Midbrain (tissue), 1 donor: Measurements from ENCODE around the gene KLC3.
A peak's percentile ranks its signal among the peaks of the same experiment; 100 is the strongest.
"Not testable (repeated sequence)": the region's sequence is repeated elsewhere in the genome, so short reads cannot be mapped to it uniquely, and the experiment has no call there.

Experiments
- DNase-seq: peaks from one replicate; lab custom pipeline; 2025; lab: John Stamatoyannopoulos, UW

The KLC3 gene

DNA sequence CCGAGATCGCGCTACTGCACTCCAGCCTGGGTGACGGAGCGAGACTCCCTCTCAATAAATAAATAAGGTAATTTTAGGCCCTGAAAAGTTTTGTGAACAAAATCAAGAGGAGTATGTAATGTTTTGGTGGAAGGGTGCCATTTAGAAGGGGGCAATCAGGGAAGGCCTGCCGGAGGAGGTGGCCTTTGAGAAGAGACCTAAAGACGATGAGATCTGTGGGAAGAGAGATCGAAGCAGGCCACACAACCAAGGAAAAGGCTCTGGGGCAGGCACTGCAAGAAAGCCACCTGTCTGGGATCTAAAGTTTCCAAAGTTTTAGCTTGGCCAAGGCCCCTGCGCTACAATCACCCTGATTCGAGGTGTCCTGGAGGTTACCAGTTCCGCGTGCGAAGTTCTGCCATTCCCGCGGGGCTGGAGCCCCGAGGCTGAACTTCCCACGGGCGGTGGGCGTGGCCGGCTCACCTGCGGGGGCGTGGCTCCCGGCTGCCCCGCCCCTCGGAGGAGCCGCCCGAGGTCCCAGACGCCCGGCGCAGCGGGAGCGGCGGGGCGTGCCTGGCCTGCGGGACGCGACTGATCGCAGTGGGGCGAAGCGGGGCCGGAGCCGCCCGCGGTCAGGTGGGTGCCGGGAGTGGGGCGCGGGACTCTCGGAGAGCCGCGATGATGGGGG is at the start of gene KLC3:
Gene KLC3 (plus strand): TSS at position 519 of the 667 bp plus-strand sequence. CDS start 4,792 bp downstream, outside the sequence.
- no peak for DNase-seq

GRCh38 chr19:45291834-45292233 is 48.7 kb upstream of the KLC3 start:
- no peak for DNase-seq

DNA sequence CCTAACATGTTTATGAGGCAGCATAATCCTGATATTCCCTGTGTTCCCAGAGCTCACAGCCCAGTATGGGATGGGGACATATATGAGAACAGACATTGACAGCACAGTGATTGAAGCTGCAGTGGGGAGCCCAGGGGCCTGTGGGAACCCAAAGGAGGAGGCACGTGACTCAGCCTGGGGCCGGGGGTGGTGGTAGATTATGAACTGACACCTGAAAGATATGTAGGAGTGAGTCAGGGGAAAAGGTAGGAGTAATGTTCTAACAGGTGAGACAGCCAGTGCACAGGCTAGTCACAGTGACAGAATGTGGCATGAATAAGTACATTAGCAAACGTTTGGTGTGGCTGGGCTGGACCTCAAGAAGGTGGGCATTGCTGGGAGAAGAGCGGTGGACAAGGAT is 46.9 kb upstream of the KLC3 start:
- DNase-seq: no peak

DNA sequence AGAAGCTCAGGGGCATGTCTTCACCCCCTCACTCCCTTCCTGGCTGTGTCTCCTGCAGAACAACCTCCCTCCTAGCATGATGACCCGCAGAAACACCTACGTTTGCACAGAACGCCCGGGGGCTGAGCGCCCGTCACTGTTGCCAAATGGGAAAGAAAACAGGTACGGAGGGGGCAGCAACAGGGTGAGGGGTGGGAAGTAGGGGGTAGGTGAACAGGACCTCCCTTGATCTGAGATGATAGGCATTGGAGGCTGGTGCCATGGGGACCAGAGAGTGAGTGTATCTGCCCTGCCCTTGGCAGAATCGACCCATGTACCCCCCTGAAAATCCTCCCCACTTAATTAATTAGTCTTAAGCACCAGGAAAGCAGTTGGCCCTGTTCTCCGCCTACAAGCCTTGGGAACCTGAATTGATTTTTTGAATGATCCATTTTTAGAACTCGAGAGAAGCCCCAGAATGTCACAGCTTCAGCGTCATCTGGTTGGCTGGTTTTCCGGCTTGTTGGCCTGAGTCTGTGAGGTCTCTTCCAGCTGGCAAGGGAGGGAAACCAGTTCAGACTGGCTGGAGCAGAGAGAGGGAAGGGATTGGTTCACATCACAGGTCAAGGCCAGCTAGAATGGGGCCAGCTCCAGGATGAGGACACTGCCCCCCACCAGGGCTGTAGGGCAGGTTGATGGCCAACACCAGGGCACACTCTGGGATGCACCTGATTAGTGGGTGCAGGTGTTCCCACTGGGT is 46.1 kb upstream of the KLC3 start:
- DNase-seq: peak; percentile 59

DNA sequence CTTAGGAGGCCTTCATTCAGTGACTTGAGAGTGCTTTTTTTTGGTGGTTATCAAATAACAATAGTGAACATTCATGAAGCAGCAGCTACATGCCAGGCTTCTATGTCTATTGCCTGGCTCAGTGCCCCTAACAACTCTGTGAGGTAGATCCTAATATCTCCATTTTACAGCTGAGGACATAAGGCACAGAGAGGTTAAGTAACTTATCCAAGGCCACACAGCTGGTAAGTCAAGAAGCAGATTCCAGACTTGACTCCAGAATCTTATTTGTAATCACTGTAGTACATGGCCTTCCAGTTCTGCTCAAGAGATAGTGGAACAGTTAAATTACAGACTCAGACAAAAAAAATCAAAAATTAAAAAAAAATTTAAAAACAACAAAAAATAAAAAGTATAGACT is 44.7 kb upstream of the KLC3 start:
- no peak for DNase-seq

- DNase-seq: no peak
Measured at GRCh38 chr19:45296355-45296754, 44.2 kb upstream of the KLC3 start.

DNA sequence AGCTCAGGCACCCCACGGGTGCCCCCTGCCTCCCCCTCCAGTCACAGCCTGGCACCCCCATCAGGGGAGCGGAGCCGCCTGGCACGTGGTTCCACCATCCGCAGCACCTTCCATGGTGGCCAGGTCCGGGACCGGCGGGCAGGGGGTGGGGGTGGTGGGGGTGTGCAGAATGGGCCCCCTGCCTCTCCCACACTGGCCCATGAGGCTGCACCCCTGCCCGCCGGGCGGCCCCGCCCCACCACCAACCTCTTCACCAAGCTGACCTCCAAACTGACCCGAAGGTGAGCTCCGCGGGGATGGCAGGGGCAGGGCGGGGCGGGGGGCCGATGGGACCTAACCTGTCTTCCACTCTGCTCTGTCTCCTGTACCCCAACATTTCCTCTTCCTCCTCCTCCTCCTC is 42.9 kb upstream of the KLC3 start:
- no peak for DNase-seq

DNA sequence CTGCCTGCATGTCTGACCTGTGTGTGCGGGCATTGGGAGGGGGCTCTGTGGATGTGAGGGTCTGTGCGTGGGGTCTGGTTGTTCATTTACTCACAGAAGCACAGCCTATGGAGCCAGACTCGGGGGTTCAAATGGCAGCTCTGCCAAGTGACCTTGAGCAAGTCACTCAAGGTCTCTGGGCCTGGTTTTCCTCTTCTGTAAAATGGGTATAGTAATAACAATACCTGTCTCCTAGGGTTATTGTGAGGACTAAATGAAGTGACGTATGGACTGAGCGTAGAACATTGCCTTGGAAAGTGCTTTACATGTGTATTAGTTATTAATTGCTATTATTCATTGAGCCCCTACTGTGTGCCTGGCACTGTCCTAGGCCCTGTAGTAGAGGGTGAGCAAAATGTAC is 42.3 kb upstream of the KLC3 start:
- DNase-seq: no peak

GRCh38 chr19:45299719-45300118 is 40.8 kb upstream of the KLC3 start:
- DNase-seq: no peak

DNA sequence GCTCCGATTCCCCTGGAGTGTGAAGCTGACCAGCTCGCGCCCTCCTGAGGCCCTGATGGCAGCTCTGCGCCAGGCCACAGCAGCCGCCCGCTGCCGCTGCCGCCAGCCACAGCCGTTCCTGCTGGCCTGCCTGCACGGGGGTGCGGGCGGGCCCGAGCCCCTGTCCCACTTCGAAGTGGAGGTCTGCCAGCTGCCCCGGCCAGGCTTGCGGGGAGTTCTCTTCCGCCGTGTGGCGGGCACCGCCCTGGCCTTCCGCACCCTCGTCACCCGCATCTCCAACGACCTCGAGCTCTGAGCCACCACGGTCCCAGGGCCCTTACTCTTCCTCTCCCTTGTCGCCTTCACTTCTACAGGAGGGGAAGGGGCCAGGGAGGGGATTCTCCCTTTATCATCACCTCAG is 38.1 kb upstream of the KLC3 start:
- DNase-seq: no peak

DNA sequence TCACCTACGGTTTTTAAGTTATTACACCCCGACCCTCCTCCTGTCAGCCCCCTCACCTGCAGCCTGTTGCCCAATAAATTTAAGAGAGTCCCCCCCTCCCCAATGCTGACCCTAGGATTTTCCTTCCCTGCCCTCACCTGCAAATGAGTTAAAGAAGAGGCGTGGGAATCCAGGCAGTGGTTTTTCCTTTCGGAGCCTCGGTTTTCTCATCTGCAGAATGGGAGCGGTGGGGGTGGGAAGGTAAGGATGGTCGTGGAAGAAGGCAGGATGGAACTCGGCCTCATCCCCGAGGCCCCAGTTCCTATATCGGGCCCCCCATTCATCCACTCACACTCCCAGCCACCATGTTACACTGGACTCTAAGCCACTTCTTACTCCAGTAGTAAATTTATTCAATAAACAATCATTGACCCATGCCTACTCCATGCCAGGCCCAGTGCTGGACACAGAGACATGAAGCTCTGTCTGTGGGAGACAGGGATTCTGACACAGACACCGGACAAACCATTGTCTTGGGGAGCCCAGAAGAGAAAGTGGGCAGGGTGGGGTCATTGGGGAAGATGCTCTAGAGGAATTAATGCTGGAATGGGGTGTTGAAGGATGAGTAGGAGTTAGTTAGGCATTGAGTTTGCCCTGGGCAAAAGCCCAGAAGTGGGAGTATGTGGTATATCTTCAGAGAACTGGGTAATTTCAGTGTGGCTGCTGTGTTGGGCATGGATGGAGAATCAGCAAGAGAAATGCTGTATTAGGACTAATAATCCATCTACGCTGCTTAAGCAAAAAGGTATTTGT is 37.1 kb upstream of the KLC3 start:
- no peak for DNase-seq

DNA sequence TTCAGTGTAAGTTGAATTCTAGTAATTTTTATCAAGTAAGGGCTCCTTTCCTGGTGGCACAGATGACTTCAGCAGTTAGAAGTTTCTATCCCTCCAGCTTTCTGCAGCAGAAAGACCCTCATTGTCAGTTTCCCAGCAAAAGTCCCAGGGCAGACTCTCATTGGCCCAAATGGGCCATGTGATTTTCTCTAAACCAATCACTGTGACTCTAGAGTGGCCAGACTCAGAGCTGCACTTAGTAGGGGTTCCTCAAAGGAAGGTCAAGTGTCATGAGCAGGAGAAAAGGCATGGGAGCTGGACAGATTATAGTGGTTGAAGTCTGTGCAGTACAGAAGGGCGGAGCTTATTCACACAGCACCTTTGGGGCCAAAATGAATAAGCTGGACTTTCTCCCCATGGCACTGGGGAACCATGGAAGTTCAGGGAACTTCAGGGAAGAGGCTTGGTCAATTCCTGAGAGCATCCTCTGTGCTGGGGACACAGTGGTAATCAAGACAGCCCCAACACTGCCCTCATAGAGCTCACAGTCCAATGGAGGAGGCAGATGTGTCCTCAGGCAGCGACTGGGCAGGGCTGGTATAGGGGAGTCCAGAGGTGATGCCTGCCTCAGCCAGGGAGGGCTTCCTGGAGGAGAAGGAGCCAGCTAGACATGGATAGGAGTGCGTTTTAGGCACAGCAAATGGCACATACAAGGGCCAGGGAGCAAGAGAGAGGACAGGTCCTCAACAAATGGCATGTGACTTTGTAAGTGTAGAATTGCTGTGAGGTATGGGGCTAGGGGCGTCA is 36.2 kb upstream of the KLC3 start:
- DNase-seq: no peak

DNA sequence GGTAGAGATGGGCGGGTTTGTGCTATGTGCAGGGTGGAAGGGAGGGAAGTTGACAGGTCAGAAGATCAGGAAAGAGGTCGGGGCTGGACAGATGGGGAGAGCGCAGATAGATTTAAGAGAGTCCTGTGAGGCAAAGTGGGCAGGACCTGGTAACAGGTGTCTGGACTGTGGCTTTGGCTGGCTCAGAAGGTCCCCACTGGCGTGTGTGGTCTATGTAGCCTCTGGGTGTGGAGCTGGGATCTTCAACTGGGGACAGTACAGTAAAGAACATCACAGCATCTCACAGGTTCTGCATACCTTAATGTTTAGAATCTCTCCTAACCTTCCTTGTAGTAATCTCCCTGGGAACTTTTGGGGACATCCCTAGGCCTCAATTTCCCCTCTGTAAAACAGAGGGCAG is 35.5 kb upstream of the KLC3 start:
- DNase-seq: no peak

DNA sequence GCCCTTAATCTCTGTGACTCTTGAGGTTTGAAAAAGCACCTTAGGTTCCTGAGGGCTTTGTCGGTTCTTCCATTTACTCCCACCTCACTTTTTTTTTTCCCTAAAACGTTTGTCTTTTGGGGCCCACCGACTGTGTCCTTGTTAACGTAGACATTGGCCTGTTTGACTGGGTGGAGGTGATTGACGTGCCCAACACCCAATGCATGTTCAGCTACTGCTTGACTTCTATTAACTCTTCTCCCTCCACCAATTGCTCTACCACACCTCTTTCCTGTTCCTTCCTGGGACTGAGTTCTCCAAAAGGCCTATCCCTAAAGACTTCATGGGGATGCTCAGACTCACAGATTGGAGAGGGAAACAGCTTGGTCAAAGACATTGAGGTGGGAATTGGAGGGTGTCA is 35.1 kb upstream of the KLC3 start:
- DNase-seq: no peak

GRCh38 chr19:45306040-45306439 is 34.5 kb upstream of the KLC3 start:
- DNase-seq: no peak

GRCh38 chr19:45306518-45307027 is 34.0 kb upstream of the KLC3 start:
- no peak for DNase-seq

DNA sequence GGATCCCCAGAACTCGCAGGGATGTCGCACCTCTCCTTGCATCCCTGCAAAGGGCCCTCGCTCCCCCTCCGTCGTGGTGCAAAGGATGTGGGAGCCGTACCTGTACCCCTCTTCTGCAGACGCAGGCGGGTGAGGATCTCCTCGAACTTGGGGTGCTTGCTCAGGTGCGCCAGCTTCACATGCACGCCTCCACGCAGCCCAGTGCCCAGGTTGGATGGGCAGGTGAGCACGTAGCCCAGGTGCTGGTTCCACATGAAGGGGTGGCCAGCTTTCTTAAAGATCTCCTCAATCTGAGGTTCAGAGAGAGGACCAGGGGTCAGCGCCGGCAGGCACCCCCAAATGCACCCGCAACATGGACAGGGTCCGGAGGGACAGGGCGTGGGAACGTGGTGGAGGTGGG is 33.2 kb upstream of the KLC3 start:
- no peak for DNase-seq

GRCh38 chr19:45309322-45309721 is 31.2 kb upstream of the KLC3 start:
- not testable (repeated sequence) for DNase-seq

DNA sequence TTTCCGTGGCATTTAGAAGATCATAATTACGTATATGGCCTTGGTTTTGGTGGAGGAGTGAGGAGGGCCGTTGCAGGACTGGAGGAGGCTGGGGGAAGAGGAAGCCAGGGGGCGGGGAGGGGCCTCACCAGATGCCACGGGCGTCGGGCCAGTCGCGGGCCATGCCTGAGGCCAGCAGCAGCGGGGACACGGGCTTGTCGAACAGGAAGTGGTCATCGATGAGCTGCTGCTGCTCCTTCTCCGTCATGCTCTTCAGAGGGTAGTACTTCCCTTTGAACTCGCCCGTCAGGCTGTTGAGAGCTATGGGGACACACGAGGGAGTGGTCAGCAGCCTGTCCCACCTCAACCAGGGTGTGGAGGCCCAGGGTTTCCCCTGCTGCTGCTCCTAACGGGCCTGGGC is 28.9 kb upstream of the KLC3 start:
- DNase-seq: no peak

GRCh38 chr19:45312285-45312684 is 28.3 kb upstream of the KLC3 start:
- not testable (repeated sequence) for DNase-seq

- DNase-seq: no peak
Measured at GRCh38 chr19:45314708-45315245, 25.8 kb upstream of the KLC3 start.

GRCh38 chr19:45315304-45315703 is 25.2 kb upstream of the KLC3 start:
- no peak for DNase-seq
